NCI-H345 treated with DMSO at 0.1 percent for 48 hours (cell line): ENCODE data around the gene AIRE.
"Not testable (repeated sequence)": the region's sequence is repeated elsewhere in the genome, so short reads cannot be mapped to it uniquely, and the experiment has no call there.

Source experiments
- DNase-seq: peaks from one replicate; lab custom pipeline; 2025; ENCODE audit not compliant: unreplicated experiment; lab: John Stamatoyannopoulos, UW

Gene AIRE

GRCh38 chr21:44291078-44291935 is 5.6 kb downstream of the AIRE start:
- no peak for DNase-seq

- DNase-seq: no peak
Observed at GRCh38 chr21:44291936-44292811, 6.5 kb downstream of the AIRE start.

GRCh38 chr21:44292812-44293195 is 7.1 kb downstream of the AIRE start:
- no peak for DNase-seq

GRCh38 chr21:44293551-44294231 is 8.0 kb downstream of the AIRE start:
- no peak for DNase-seq

GRCh38 chr21:44294391-44295162 is 8.9 kb downstream of the AIRE start:
- peak; percentile 24 for DNase-seq

- peak; percentile 44 for DNase-seq
Observed at GRCh38 chr21:44295163-44295573, 9.5 kb downstream of the AIRE start.

GRCh38 chr21:44295646-44296045 is 10.0 kb downstream of the AIRE start:
- DNase-seq: no peak

GRCh38 chr21:44296103-44296519 is 10.4 kb downstream of the AIRE start:
- no peak for DNase-seq

GRCh38 chr21:44296916-44297315 is 11.2 kb downstream of the AIRE start:
- no peak for DNase-seq

- DNase-seq: peak; percentile 89
Observed at GRCh38 chr21:44297525-44298290, 12.0 kb downstream of the AIRE start.

- DNase-seq: no peak
Observed at GRCh38 chr21:44298301-44298700, 12.6 kb downstream of the AIRE start.

- DNase-seq: no peak
Observed at GRCh38 chr21:44299085-44299457, 13.4 kb downstream of the AIRE start.

GRCh38 chr21:44299458-44300261 is 14.0 kb downstream of the AIRE start, which contains the start of gene PFKL:
PFKL (plus strand) TSS chr21:44300053; CDS start chr21:44300106, 53 bp downstream.
- peak; percentile 29 for DNase-seq

GRCh38 chr21:44300262-44300959 is 14.7 kb downstream of the AIRE start:
- DNase-seq: no peak

GRCh38 chr21:44301141-44301540 is 15.5 kb downstream of the AIRE start:
- no peak for DNase-seq

GRCh38 chr21:44301961-44302406 is 16.3 kb downstream of the AIRE start:
- DNase-seq: no peak

GRCh38 chr21:44302573-44303401 is 17.1 kb downstream of the AIRE start:
- not testable (repeated sequence) for DNase-seq
